HG03159 (cell line): ENCODE measurements around the gene TFAP2A.

ENCODE experiments used
- ATAC-seq: cut with Tn5 transposase; IDR thresholded peaks from one replicate; pipeline ENCODE4 v1.9.1; 2021; ENCODE audit warnings: mild to moderate bottlenecking, moderate library complexity; ENCODE audit not compliant: unreplicated experiment

The TFAP2A gene

DNA sequence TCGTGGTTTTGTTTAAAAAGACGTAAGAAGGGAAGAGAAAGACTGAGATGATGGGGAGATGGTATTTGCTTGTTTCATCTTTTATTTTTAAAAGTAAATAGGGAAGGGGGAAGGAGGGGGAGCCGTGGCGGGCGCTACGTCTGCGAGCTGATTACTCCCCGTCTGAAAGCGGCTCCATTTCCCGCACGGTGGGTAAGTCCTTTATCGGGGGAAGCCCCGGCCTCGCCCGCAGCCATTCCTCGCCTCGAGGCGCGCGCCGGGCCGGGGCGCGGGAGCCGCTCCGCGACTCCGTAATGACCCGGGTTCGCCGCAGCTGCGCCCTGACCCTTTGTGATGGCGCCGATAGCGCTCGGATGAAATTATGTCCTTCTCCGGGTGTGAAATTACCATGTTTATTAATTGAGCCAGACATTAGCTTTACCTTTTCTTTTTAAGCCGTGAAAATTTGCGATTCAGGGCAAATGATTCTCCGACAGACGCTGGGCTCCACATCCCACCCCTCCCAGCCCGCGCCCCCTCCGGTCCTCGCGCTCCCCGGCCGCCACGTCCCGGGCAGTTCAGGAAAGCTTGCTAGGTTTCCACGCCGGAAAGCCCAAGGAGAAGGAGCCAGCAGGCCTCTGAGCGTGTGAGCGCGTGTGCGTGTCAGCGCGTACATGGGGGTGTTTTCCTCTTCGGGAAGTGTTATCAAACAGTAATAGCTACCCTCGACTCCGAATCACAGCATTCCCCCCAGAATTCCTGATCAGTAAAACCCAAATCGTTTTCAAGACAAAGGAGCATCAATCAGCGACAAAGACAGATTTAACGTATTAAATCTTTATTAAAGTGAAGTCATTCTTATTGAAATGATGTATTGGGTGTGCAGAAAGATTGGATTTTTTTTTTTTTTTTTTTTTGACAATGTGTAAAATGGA is 30.0 kb downstream of the TFAP2A start:
- ATAC-seq, result no peak

DNA sequence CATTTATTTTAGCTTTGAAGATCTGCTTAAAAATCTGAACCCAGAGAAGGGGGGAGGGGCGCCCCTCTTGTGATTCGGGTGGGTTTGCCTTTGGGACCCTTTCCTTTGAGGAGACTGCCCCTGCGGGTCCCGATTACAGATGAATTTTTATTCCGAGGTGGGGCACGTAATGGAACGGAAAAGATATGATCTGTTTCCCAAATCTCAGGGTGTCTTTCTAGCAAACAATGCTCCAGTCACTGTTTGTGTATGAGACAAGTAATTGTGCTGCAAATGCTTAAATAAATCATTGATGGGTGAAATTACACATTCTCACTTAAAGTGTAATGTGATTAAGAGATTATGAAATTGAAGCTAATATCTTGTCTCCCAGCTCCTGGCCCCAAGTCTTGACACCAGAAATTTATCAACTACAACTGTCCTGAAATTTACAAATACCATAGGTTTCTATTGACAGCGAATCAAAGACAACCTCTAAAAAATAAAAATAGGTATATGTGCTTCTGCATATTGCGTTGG is 30.7 kb downstream of the TFAP2A start:
- ATAC-seq, result no peak

DNA sequence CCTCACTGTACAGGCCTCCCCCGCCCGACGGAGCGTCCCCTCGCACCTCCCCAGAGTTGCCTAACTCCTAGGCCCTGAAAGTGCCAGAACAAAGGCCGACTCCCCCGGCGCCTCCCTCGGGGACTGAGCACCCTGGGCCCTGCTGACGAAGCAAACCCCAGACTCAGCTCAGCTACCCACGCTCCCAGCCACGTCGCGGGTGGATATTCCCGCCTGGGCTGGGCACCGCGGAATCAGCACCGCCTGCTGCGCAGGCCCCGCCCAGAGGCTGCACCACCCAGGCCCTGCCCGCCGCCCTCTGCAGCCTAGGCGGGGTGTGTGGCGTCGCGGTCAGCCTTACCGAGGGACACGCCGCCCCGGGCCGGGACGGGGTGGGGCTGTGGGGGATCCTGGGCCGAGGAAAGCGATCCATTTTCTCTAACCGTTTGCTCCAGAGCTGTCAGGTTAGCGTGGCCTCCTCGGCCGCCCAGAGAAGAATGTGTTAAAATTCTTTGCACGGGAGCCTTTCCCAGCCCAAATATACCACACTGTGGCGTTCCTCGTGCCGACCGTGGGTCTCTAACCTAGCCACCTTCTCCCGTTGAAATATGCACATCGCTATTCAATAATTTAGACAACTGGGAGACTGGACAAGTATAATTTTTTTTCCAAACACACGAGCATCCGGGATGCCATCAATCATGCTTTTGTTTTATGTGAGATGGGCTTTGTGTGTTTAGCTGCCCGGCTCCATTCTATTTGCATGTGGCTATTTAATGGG is 31.4 kb downstream of the TFAP2A start:
- no peak for ATAC-seq

DNA sequence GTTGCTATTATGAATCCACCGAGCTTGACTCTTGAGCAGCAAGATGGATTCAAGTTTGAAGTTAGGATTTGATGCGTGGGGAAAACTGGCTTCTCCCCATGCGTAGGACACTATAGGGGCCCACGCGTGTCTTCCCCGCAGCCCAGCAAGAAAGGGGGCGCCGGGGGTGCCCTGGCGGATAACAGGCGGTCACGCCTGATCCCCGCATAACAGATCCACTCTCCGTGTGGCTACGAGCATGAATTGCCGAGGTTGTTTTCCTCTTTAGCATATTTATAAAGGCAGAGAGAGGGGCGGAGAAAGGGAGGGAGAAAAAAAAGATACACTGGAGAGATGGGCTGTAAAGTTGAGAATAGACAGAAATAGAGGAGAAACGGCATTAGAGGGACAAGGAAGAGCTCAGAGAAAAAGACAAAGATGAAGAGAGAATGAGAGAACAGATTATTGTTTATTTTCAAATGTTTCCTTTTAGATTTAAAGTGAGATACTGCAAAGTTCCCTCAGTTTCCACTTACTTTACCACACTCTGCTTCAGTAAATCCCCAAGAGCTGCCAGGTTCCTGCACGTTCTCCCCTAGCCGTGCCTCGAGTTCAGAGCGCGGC is 32.0 kb downstream of the TFAP2A start:
- ATAC-seq, result no peak

DNA sequence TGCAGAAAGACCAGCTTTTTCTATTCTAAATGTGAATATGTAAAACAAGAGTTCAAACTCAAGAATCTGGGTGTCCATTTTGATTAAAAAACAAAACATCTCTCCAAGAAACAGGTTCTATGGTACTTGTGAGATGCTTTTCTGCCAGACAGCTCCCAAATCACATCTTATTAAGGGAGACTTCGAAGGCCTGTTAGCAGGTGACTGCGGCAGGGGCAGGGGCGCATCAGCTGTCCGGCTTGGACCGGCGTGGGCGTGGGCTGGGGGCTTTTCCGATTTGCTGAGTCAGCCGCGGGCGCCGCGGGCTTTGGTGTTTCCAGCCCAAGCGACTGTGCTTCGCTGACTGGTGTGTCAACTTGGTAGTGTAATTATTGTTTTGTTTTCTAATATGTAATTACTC is 32.6 kb downstream of the TFAP2A start:
- no peak for ATAC-seq

DNA sequence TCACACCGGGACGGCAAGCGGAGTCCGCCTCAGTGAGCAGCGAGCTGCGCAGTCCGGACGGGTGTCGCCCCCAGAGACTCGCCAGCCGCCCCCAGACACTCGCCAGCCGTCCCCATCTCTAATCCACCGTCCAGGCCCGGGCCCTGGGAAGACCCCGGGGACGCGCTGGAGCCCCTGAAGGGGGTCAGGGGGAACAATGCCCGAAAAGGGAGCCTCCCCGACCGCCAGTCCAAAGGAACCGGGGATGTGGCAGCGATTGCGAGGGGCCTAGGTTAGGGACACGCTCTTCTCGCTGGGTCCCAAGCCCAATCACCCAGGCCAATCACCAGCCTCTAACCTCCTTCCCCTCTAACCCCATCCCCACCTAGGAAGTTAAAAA is 33.1 kb downstream of the TFAP2A start:
- ATAC-seq, result no peak

DNA sequence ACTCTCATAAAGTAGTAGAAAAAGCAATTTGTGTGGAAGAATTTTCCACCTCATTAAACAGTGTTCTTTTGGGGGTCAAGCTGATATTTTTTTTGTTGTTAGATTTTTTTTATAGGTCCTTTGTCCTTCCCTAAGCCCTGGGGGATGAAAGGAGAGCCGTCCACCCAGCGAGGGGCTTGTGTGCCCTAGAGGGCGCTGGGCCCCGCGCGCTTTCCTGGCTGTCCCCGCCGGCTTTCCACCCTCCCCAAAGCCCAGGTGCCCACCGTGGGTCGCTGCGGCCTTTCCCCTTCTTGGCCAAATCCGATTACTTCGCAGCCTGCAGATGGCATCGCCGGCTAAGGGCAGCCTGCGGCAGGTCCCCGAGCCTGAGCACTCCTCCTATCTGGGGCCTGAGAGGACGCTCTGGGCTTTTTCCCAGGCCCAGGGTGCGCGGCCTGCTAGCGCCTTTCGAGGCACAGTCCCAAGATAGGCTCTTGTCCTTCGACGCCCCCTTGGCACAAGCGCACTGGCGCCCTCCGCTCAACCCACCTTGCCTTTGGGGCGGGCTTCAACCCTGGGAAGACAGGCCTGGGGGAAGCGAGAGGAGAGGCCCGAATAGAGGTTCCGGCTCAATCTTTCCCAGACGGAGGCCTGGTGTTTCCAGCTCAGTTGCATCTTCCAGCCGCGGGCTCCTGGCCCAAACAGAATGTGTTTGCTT is 33.6 kb downstream of the TFAP2A start:
- ATAC-seq, result no peak

DNA sequence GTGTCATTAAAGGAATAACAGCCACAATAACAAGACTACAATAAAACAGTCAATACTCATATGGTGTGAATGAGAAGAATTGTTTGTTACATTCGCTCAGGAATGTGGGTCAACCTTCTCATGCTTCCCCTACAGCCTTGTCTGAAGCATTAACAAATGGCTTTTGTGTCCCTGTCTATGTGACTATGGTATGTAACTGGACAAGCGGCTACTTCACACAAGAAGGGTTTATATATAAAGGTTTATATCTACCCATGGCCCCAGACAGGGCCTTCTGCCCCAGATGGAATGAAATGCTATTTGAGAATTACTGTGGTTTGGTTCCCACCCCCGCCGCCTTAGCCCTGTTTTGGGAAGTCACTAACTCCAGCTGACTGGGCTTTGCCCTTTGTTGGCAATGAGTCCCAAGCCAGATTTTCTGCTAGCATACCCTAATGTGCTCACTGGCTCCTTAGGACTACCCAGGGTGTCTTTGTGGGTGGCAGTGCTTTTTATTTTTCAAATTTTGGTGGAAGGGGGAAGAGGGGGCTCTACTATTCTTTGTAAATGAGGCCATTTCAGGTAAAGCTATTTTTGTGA is 39.4 kb downstream of the TFAP2A start:
- ATAC-seq, result no peak

DNA sequence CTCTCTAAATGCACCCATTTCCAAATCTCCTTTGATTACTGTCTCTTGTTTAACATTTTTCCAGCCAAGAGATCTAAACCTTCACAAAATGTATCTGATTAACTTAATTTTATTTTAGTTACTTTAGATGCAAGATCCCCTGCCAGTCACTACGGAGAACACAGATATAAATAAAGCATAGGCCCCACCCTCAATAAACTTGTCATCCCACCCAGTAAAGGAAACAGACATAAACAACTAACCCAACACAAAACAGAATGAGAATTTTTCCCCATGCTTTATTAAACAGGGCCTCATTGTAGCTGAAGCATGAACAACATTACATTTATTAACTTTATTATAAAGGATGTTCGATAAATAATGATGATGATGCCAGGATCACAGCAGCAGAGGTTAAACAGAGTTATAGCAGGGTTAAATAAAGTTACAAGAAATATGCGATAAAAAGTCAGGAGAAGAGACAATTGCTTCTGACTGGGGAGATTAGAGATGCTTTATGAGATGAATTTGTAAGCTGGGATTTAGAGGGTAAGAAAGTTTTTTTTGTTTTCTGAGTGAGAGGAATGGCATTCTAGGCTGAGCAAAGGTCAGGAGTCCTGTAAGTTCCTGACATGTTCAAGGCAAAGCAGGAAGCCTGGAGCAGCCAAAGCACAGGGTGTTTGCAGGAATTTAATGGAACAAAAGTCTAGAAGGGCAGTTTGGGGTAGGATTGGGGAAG is 41.1 kb downstream of the TFAP2A start:
- ATAC-seq, result no peak

DNA sequence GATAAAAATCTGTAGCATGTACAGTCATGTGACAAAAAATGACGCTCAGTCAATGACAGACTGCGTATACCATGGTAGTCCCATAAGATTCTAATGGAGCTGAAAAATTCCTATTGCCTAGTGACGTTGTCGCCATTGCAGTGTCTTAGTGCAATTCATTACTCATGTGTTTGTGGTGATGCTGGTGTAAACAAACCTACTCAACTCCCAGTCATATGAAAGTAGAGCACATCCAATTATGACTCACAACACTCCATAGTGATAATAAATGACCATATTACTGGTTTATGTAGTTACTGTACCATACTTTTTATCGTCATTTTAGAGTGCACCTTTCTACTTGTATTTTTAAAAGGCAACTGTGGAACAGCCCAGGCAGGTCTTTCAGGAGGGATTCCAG is 45.0 kb downstream of the TFAP2A start:
- ATAC-seq, result no peak

DNA sequence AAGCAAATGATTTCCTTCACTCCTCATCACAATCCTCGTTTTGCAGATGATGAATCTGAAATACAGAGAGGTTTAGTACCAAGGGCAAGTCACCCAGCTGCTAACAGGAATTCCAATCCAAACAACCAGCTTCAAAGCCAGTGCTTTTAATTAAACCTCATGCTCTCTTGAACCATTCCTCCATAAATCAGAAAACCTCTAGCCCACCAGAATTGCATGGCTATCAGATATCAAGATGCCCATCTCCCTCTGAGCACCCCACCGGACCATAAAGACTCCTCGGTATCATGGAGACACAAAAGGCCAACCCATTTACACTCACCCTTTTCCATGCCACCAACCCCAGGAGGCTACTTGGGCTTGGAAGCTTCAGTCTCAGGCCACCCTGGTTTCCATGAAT is 46.0 kb downstream of the TFAP2A start:
- ATAC-seq, result no peak

DNA sequence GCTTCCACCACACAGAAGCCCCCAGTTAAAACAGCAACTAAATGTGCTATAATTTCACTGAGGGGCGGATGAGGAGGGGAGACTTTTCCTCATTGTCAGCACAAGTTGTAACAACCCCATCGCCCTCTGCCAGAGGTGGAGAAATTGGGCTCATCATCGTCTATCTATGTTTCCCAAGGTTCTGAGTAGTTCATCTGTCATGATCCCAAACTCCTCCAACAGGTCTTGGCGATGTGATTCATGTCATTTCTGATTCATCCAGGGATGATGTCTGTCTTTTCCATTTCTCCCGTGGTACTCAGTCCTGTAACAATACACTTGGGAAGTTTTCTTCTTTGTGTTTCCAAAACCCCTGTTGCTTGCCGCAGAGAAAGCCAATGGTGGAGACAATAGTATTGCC is 51.0 kb downstream of the TFAP2A start:
- no peak for ATAC-seq

DNA sequence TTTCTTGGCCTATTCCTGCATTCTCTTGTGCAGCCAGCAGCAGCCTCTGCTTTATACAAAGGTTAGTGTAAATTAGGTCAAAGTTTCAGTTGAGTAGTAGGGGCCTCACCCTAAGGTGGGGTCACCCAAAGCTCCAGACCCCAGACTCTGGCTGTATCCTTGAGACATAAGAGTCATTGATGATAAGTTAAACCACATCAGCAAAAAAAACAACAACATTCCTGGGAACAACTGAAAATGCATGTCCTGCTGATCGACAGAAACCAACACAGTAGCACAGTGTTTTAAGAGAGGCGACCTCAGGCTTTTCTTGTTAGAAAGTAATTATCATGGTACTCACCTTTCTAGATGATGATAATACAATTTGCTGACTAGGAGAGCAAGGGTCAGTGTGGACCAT is 52.6 kb downstream of the TFAP2A start:
- no peak for ATAC-seq

DNA sequence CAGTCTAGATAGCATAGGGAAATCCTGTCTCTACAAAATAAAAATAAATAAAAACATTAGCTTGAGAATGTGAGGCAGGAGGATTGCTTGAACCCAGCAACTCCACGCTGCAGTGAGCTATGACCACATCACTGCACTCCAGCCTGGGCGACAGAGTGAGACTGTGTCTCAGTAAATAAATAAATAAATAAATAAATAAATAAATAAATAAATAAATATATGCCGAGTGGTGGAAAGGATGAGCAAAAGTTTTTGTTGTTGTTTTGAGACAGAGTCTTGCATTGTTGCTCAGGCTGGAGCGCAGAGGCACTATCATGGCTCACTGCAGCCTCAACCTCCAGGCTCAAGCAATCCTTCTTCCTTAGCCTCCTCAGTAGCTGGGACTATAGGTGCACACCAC is 53.4 kb downstream of the TFAP2A start:
- no peak for ATAC-seq

DNA sequence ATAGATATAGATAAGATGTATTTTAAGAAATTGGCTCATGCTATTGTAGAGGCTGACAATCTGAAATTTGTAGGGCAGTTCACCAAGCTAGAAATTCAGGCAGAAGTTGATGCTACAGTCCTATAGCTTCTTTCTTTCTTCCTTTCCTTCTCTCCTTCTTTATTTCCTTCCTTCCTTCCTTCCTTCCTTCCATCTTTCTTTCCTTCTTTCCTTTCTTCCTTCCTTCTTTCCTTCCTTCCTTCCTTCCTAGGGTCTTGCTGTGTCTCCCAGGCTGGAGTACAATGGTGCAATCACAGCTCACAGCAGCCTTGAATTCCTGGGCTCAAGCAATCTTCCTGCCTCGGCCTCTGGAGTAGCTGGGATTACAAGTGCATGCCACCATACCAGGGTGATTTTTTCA is 55.3 kb downstream of the TFAP2A start:
- ATAC-seq, result no peak

DNA sequence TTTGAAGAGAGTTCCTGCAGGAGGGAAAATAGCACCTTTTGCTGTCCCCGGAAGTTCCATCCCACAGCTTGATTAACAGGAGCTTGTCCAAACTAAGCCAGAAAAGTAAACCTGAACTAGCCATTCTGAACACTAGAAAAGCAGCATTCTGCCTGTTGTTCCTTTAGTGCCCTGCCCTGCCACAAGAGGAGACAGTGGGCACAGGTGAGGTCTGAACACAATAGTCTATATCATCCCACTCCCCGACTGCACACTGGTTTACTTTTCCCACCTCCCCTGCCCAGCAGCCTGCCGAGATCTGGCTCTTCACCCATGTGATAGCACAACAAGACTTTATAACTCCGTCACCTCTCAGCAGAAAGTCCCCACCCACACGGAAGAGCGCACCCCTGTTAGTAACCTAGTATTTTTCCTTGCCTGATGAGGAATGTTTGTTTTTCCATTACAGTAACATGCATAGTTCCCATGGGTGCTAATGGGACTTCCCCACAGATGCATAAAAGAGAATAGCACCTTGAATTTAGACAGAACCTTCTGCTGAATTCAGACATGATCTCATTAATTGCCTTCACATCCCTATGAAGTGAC is 59.7 kb downstream of the TFAP2A start:
- peak; percentile 46 for ATAC-seq

DNA sequence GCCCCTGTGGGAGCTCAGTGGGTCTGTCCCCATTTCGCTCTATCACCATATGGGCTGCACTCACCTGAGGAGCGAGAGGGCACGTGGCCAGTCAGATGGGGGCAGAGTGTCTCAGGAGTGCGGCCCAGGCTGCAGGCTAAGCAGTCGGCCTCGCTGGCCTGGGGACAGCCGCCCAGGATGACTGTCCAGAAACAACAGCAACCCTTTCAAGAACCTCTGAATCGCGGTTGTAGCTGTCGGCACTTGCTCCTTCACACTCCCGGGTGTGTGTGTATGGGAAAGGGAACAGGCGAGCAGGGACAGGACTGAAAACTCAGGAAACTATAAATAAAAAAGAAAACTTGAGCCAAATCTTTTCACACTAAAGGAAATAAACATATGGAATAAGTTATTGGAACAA is 63.1 kb downstream of the TFAP2A start:
- ATAC-seq, result no peak

DNA sequence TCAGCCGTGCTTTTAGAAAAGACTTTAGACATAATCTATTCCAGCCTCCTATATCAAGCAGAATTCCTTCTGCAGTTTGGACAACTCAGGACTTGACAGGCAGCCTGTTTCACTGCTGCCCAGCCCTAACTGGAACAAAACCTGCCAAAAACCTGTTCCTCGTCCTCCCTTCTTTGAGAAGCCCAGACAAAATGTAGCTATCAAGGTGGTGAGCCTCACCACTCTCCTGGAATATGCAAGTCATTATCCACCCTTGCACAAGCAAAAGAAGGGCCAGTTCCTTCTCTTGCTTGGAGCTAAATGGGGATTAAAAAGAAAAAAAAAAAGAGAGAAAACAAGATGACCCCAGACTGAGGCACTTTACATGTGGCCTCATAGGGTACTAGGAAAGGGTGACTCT is 64.2 kb downstream of the TFAP2A start:
- ATAC-seq, result no peak

DNA sequence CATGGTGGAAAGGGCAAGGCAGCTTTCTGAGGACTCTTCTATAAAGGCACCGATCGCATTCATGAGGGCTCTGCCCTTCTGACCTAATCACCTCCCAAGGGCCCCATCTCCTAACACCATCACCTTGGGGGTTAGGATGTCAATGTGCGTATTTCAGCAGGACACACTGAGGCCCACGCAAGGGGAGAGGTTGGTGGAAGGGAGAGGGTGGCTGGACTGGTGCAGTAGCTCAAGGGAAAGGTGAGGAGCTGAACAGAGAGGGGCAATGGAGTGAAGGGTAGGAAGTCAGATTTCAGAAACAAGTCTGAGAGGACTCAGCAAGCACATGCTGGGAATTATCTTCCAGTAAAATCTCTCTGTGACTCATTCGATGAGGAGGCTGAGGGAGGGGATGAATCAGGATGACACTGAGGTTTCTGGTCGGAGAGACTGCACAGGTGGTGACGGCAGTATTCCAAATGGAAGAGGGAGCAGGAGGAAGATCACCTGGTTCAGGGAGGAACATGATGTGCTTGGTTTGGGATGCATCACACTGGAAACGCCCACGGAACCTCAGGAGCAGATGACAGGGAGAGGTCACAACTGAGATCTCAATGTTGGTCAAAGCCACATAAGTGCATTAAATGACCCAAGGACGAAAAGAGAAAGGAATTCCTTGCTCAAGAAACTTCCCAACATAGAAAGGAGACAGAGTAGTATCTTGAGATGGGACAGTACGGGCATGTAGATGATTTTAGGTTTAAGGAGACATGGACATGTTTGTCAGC is 67.1 kb downstream of the TFAP2A start:
- ATAC-seq, result no peak
